Cardiac fibroblast (primary cell): ENCODE measurements around the gene TGM5.
A peak's percentile ranks its signal among the peaks of the same experiment; 100 is the strongest.

ENCODE experiments used
- DNase-seq, 2 donors: peaks; one replicate each; pipeline versions ENCODE4 v3.0.0 to v3.0.0-alpha.2; 2010; ENCODE audit warnings: low read depth in 2 of 2
- H3K4me3 ChIP-seq, 2 donors: replicated peaks in 1 of 2; 1 replicate in 1 of 2; 2 replicates in 1 of 2; pipeline ENCODE4 v1.5.1; 2011; ENCODE audit warnings: low read depth in 2 of 2, low read length in 2 of 2, mild to moderate bottlenecking in 2 of 2, moderate library complexity in 1 of 2
- CTCF ChIP-seq: IDR thresholded peaks from one replicate; pipeline ENCODE4 v1.5.1; 2011; ENCODE audit warnings: low read depth, mild to moderate bottlenecking, low read length, inconsistent platforms

TGM5 gene

GRCh38 chr15:43266834-43267233, at the start of gene TGM5:
Gene TGM5 (minus strand): TSS chr15:43266928. CDS start chr15:43266849, 79 bp downstream.
- DNase-seq = no peak
- no peak for TF ChIP-seq CTCF
- no peak within 1 kb of the TSS for H3K4me3 ChIP-seq

DNA sequence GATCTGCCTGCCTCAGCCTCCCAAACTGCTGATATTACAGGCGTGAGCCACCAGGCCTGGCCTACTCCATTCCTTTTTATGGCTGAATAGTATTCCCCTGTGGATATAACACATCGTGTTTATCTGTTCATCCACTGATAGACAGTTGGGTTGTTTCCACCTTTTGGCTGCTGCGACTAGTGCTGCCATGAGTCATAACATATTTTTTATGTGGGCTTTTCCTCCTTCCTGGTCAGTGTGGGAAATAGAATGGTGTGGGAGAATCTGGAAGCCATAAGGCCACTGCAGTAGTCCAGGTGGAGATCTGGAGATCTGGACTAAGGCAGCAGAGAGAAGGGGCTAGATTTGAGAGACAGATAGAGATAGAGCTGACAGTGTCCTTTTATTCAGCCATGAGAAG, 47.4 kb upstream of the TGM5 start:
- H3K4me3 ChIP-seq = no peak overlapping the region
- TF ChIP-seq CTCF = no peak
- DNase-seq = peak in 1 of 2 donors; percentile 25

DNA sequence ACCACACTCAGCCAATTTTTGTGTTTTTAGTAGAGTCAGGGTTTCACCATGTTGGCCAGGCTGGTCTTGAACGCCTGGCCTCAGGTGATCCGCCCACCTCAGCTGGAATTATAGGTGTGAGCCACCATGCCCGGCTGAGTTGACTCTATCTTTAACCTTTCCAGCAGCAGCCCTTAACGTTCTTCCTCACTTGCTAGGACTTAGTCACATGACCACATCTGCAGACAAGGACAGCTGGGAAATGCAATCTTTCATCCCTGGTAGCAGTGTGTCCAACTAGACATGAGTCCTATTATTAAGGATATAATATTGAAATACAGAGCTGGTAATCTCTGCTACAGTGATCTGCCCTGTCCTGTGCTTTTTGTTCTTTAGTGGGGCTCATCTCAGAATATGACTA, 45.6 kb upstream of the TGM5 start:
- DNase-seq = no peak
- TF ChIP-seq CTCF = no peak
- H3K4me3 ChIP-seq = no peak overlapping the region

GRCh38 chr15:43302205-43302817, 35.6 kb upstream of the TGM5 start, which contains the start of gene TGM7:
Gene TGM7 (minus strand): TSS chr15:43302255.
- DNase-seq = no peak
- H3K4me3 ChIP-seq = no peak within 1 kb of the TSS
- TF ChIP-seq CTCF = no peak

DNA sequence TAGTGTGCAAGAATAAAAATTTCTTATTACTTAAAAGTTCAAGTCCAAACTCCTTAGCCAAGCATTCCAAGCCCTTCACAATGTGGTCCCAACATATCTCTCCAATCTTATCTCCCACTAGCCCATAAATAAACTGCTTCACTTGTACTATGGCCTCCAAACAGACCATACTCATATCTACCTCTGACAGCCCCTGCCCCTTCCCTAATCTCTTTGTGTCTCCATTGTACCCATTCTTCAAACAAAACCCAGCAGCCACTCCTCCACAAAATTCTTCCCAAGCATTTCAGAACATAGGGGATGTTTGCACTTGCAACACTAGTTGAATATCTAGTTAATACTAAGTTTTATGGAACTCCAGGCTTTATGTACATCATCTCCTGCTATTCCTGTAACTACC, 33.2 kb upstream of the TGM5 start:
- no peak for TF ChIP-seq CTCF
- no peak for DNase-seq
- no peak overlapping the region for H3K4me3 ChIP-seq

DNA sequence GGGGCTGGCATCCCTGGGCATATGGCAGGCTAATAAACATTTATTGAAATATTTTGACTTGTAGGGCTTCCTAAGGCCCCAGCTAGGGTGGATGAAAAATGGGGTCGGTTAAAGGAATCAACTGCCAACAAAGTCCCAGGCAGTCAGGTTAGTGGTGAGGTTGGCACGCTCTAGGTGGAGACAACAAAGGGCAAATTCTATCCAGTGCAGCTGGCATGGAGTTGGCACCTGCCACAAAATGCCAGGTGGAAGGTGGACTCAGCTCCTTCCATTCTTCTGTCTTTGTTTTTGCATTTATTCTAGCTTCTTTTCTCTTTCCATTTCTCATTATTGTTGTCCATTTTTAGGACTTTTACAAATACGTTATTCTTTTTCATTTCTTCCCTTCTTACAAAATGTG, 32.7 kb upstream of the TGM5 start:
- no peak for TF ChIP-seq CTCF
- no peak overlapping the region for H3K4me3 ChIP-seq
- no peak for DNase-seq
